HL-60/S4 treated with retinoic acid at 250 ng/mL for 4 days and 3 days (cell line): ENCODE measurements around the gene FOLH1.
"Not testable (repeated sequence)": the region's sequence is repeated elsewhere in the genome, so short reads cannot be mapped to it uniquely, and the experiment has no call there.

Experiments
- in situ Hi-C: fragments of 300-500 bp; cut with MboI; formaldehyde crosslinking; loops from 2 replicates; pipeline ENCODE4 v1.7.0; 2022; ENCODE audit warnings: low sequenced_read_pairs

The FOLH1 gene

DNA sequence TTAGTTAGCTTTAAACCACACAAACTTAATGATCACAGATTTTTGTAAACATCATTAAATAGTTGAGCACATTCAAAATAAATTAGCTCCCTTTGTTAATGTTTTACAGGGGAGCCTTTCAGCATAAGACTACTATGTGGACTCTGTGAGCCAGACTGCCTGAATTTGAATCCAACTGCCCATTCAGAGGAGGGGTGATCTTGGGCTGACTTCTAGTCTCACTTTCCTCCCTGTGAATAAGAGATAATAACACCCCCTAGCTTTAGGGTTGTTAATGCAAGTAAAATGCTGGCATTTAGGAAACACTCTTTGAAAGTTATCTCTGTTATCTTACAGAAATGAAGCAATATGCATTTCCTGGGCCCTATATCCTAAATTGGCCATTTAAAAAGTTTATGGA, 23.6 kb downstream of the FOLH1 start:
- in situ Hi-C loops, result not testable (repeated sequence)

DNA sequence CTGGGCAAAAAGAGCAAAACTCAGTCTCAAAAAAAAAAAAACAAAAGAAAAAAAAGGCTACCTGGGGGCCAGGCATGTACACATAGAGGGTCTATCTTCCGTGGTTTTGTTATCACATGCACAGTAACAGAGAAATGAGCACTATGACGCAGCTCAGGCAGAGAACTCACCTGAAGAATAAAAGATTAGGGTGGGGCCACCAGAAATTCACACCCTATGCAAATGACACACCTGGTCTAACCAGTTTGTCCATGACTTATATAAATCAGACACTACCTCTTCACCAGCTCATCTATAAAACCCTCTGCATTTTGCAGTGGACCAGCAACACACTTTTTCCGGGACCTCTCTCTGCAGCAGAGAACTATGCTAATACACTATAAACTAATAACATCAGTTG, 30.5 kb downstream of the FOLH1 start:
- in situ Hi-C loops, result not testable (repeated sequence)

GRCh38 chr11:49175378-49175777, 33.0 kb downstream of the FOLH1 start:
- in situ Hi-C loops, result not testable (repeated sequence)

- in situ Hi-C loops, result not testable (repeated sequence)
Observed at GRCh38 chr11:49174691-49175366, 33.6 kb downstream of the FOLH1 start.

- in situ Hi-C loops, result not testable (repeated sequence)
Observed at GRCh38 chr11:49171613-49172012, 36.8 kb downstream of the FOLH1 start.

DNA sequence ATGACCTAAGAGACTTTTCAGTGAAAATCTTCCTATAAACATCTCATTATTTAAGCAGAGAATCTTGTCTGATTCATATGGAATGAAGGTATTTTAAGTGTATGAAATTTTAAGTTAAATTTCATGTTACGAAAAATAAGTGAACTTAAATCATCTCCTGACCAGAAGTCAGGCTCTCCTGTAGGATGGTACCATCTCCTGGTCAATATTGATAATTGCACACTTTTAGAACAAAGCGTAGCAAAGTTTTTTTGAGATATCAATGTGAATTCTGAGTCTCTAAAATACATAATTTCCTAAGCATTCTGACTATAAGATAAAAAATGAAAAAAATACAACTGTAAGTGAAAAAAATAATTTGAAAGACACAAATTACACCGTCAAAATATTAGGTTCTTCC, 38.8 kb downstream of the FOLH1 start:
- in situ Hi-C loops, result not testable (repeated sequence)

DNA sequence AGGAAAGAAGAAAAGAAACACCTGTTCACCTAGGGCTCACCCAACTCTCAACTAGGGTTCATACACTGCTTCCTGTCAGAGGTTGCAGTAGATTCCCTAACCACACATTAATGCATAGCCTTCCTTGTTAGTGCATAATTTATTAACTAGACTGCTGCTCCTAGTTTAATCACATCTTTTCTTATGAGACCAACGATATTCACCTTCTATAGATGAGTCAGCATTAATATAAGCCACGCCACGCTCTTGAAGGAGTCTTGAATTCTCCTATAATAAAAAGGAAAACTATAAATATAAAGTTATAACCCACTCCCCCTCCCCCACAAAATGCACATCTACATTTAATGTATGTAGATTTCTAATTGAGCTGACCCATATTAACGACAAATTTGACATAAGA, 39.4 kb downstream of the FOLH1 start:
- in situ Hi-C loops, result not testable (repeated sequence)

- in situ Hi-C loops, result no loop called here
Observed at GRCh38 chr11:49151211-49151610, 57.2 kb downstream of the FOLH1 start.

GRCh38 chr11:49102356-49102755, 106.0 kb downstream of the FOLH1 start:
- in situ Hi-C loops, result not testable (repeated sequence)
